Measurements from ENCODE around the gene NINL.

The NINL gene

GRCh38 chr20:25470045-25470444 is 115.3 kb downstream of the NINL start:
- DNase-seq (ENCODE audit: insufficient read length, low spot score) (peak; percentile 25), FAIRE-seq (no peak)

- FAIRE-seq = no peak
- no peak for DNase-seq (ENCODE audit: insufficient read length, low spot score)
These were observed 115.8 kb downstream of the NINL start for GRCh38 chr20:25469558-25469957.

GRCh38 chr20:25468126-25469075 is 116.9 kb downstream of the NINL start:
- FAIRE-seq (no peak), DNase-seq (ENCODE audit: insufficient read length, low spot score) (no peak)

GRCh38 chr20:25467441-25467840 is 117.9 kb downstream of the NINL start:
- FAIRE-seq (no peak), DNase-seq (ENCODE audit: insufficient read length, low spot score) (no peak)

GRCh38 chr20:25466846-25467245 is 118.5 kb downstream of the NINL start:
- FAIRE-seq = no peak
- no peak for DNase-seq (ENCODE audit: insufficient read length, low spot score)

- no peak for FAIRE-seq
These were observed 119.8 kb downstream of the NINL start for GRCh38 chr20:25465243-25466135.

GRCh38 chr20:25464501-25465242 is 120.7 kb downstream of the NINL start:
- no peak for DNase-seq (ENCODE audit: insufficient read length, low spot score)
- FAIRE-seq = peak; percentile 9

More at GRCh38 chr20:25465243-25466135, 119.8 kb downstream of the NINL start:
- DNase-seq (ENCODE audit: insufficient read length, low spot score) = no peak

GRCh38 chr20:25461786-25462545 is 123.4 kb downstream of the NINL start:
- DNase-seq (ENCODE audit: insufficient read length, low spot score) (no peak), FAIRE-seq (no peak)

GRCh38 chr20:25461281-25461650 is 124.1 kb downstream of the NINL start:
- FAIRE-seq (no peak), DNase-seq (ENCODE audit: insufficient read length, low spot score) (no peak)

- no peak for DNase-seq (ENCODE audit: insufficient read length, low spot score)
- FAIRE-seq = no peak
These were observed 124.6 kb downstream of the NINL start for GRCh38 chr20:25460566-25461280.

GRCh38 chr20:25459916-25460535 is 125.3 kb downstream of the NINL start:
- no peak for DNase-seq (ENCODE audit: insufficient read length, low spot score)

GRCh38 chr20:25459111-25459830 is 126.1 kb downstream of the NINL start:
- FAIRE-seq (no peak), DNase-seq (ENCODE audit: insufficient read length, low spot score) (no peak)

More at GRCh38 chr20:25459916-25460535, 125.3 kb downstream of the NINL start:
- no peak for FAIRE-seq

GRCh38 chr20:25457886-25458680 is 127.2 kb downstream of the NINL start:
- no peak for FAIRE-seq
- DNase-seq (ENCODE audit: insufficient read length, low spot score) = no peak

GRCh38 chr20:25454153-25454900 is 131.0 kb downstream of the NINL start:
- no peak for DNase-seq (ENCODE audit: insufficient read length, low spot score)
- FAIRE-seq = no peak

- no peak for FAIRE-seq
These were observed 132.1 kb downstream of the NINL start for GRCh38 chr20:25453035-25453810.

GRCh38 chr20:25452333-25452732 is 133.0 kb downstream of the NINL start:
- DNase-seq (ENCODE audit: insufficient read length, low spot score) (no peak), FAIRE-seq (no peak)

More at GRCh38 chr20:25453035-25453810, 132.1 kb downstream of the NINL start:
- peak; percentile 51 for DNase-seq (ENCODE audit: insufficient read length, low spot score)
